Natural killer cell (primary cell): ENCODE measurements around the gene MMGT1. TPM values are rescaled to one million over a fixed set of nuclear protein-coding genes. Genes with fewer than 3 reads are reported as not detected.
"Not testable (repeated sequence)": the region's sequence is repeated elsewhere in the genome, so short reads cannot be mapped to it uniquely, and the experiment has no call there.

ENCODE experiments used
- ATAC-seq, 3 donors: fragments of 150-1000 bp in 2 of 3; fragments of 200-7000 bp in 1 of 3; cut with Tn5 transposase; 1 replicate in 1 of 3; 2 replicates in 2 of 3; pipeline ENCODE4 v1.10.0; 2021; ENCODE audit warnings: mild to moderate bottlenecking in 2 of 3, moderate library complexity in 2 of 3
- DNase-seq, 2 donors: peaks; one replicate each; pipeline versions ENCODE4 v3.0.0 to v3.0.0-alpha.2; 2013 to 2021; ENCODE audit warnings: mixed read lengths in 1 of 2
- H3K27ac ChIP-seq: one replicate; pipeline ENCODE4 v1.5.1; 2013; ENCODE audit warnings: mild to moderate bottlenecking, low read length
- H3K27me3 ChIP-seq: one replicate; pipeline ENCODE4 v1.6.1; 2013; ENCODE audit warnings: low read length; ENCODE audit not compliant: control insufficient read depth, insufficient read depth
- H3K36me3 ChIP-seq: one replicate; pipeline ENCODE4 v1.6.1; 2013; ENCODE audit warnings: low read length; ENCODE audit not compliant: control insufficient read depth, insufficient read depth
- H3K4me1 ChIP-seq: one replicate; pipeline ENCODE4 v1.6.1; 2013; ENCODE audit warnings: low read length; ENCODE audit not compliant: control insufficient read depth, insufficient read depth
- H3K4me3 ChIP-seq: one replicate; pipeline ENCODE4 v1.5.1; 2013; ENCODE audit warnings: low read length
- H3K9me3 ChIP-seq: one replicate; pipeline ENCODE4 v1.6.1; 2013; ENCODE audit warnings: low read length; ENCODE audit not compliant: control insufficient read depth, insufficient read depth
- H3K27ac Mint-ChIP-seq, 2 donors: one replicate each; pipeline ENCODE4 v1.8.0; 2022; ENCODE audit warnings: mild to moderate bottlenecking in 2 of 2, mixed read lengths in 2 of 2, moderate library complexity in 1 of 2
- H3K27me3 Mint-ChIP-seq, 2 donors: one replicate each; pipeline ENCODE4 v1.8.0; 2022; ENCODE audit warnings: low read depth in 2 of 2, mixed read lengths in 2 of 2
- H3K36me3 Mint-ChIP-seq: one replicate; pipeline ENCODE4 v1.8.0; 2022; ENCODE audit warnings: mixed read lengths
- H3K4me1 Mint-ChIP-seq, 2 donors: one replicate each; pipeline ENCODE4 v1.8.0; 2022; ENCODE audit warnings: mixed read lengths in 2 of 2
- H3K4me3 Mint-ChIP-seq: one replicate; pipeline ENCODE4 v1.8.0; 2022; ENCODE audit warnings: mild to moderate bottlenecking, moderate library complexity, mixed read lengths
- H3K9me3 Mint-ChIP-seq, 2 donors: one replicate each; pipeline ENCODE4 v1.8.0; 2022; ENCODE audit warnings: mixed read lengths in 2 of 2
- CTCF ChIP-seq: fragments of 200-600 bp; IDR thresholded peaks from one replicate; pipeline ENCODE4 v1.8.0; 2022; ENCODE audit warnings: antibody characterized with exemption
- WGBS: methylation state at CpG from one replicate; pipeline ENCODE4 v1.1.7; 2013; ENCODE audit warnings: missing lambda C conversion rate; ENCODE audit not compliant: insufficient coverage; 5-methylcytosine and 5-hydroxymethylcytosine counted together
- intact Hi-C: fragments of 100-400 bp; cut with micrococcal nuclease; formaldehyde crosslinking; loops from one replicate; pipeline ENCODE4 v1.14.2; 2022
- total RNA-seq, 4 donors: library from RNA; stranded (reverse); fragments of 120-200 nt in 1 of 4; gene quantifications; one replicate each; pipeline versions ENCODE4 v1.2.3 to v1.2.4, GENCODE V29; 2013 to 2022

MMGT1 gene
- total RNA-seq, 3 donors from 2014 or later (not counting 1 experiment from before 2014, with no cell fraction given) = 18.2 to 22.2 (median 21.4) TPM

GRCh38 chrX:135927897-135928296 lies 45.9 kb downstream of the MMGT1 start:
- Mint-ChIP-seq H3K27ac (no peak overlapping the region), H3K36me3 (no peaks in the 10 kb centered on the region), H3K4me3 (no peak overlapping the region), H3K27me3 (peaks cover 0 to 15% of the 10 kb centered on the region in 2 donors), H3K4me1 (no peaks in the 10 kb centered on the region), H3K9me3 (no peaks in the 10 kb centered on the region)
- no peaks in the 10 kb centered on the region for H3K36me3 ChIP-seq
- H3K9me3 ChIP-seq = no peaks in the 10 kb centered on the region
- 40% methylated on average over 1 of the region's 2 CpGs for WGBS
- no peaks in the 10 kb centered on the region for H3K4me1 ChIP-seq
- ATAC-seq (no peak), DNase-seq (no peak)
- H3K4me3 ChIP-seq = no peak overlapping the region
- no peak for TF ChIP-seq CTCF
- no peak overlapping the region for H3K27ac ChIP-seq
- intact Hi-C loops = no loop called here
- H3K27me3 ChIP-seq = no peaks in the 10 kb centered on the region

DNA sequence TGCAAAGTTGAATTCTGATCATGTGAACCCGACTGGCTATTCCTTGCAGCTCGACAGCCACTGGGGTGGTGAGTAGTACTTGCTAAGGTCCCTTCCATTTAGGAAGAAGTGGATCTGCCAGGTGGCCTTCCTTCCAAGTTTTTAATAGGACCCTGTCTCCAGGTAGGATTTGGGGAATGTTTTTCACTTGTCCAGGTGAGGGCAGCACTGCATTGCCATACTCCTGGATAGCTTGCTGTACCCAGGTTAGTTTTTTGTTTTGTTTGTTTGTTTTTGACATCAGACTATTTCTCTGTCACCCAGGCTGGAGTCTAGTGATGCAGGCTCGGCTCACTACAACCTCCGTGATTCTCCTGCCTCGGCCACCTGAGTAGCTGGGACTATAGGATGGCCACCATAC lies 50.4 kb downstream of the MMGT1 start:
- Mint-ChIP-seq H3K36me3 (no peaks in the 10 kb centered on the region), H3K4me3 (no peak overlapping the region), H3K4me1 (no peaks in the 10 kb centered on the region), H3K27me3 (peaks cover 0 to 23% of the 10 kb centered on the region in 2 donors), H3K9me3 (no peaks in the 10 kb centered on the region), H3K27ac (no peak overlapping the region)
- DNase-seq = no peak
- 91% methylated on average over 5 of the region's 5 CpGs for WGBS
- Histone ChIP-seq H3K27ac (no peak overlapping the region), H3K4me3 (no peak overlapping the region), H3K27me3 (no peaks in the 10 kb centered on the region), H3K9me3 (no peaks in the 10 kb centered on the region), H3K36me3 (no peaks in the 10 kb centered on the region), H3K4me1 (no peaks in the 10 kb centered on the region)
- intact Hi-C loops = no loop called here
- ATAC-seq = no peak
- TF ChIP-seq CTCF = no peak

- H3K36me3 ChIP-seq, H3K9me3 Mint-ChIP-seq, H3K9me3 ChIP-seq, H3K4me3 ChIP-seq, H3K27ac ChIP-seq, H3K27me3 ChIP-seq, H3K27ac Mint-ChIP-seq, intact Hi-C loops, ATAC-seq, H3K4me3 Mint-ChIP-seq, DNase-seq, H3K4me1 ChIP-seq, H3K4me1 Mint-ChIP-seq, H3K36me3 Mint-ChIP-seq: not testable (repeated sequence)
- peaks cover 0 to 19% of the 10 kb centered on the region in 2 donors for H3K27me3 Mint-ChIP-seq
- WGBS = no CpG with 5 or more reads among the region's 1 CpG
Measured at GRCh38 chrX:135920516-135920915, 53.3 kb downstream of the MMGT1 start.

DNA sequence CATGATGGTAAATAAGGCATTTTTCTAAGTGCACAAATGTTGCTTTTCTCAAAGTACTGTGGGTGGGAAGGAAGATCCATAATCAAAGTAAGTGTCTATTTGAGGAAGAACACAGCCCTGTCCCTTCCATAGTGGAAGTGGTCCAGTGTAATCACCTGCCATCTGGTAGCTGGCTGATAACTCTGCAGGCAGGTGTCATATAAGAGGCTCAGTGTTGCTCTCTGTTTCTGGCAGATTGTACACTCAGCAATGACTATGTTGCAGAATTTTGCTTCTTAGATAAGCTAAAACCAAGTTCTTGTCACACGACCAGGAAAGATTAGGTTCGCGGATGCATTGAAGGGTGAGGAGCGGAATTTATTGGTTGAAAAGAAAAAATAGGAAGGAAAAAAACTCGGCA lies 59.4 kb downstream of the MMGT1 start:
- Mint-ChIP-seq H3K4me3 (no peak overlapping the region), H3K4me1 (no peaks in the 10 kb centered on the region), H3K27ac (no peak overlapping the region), H3K27me3 (peaks cover 0 to 11% of the 10 kb centered on the region in 2 donors), H3K36me3 (no peaks in the 10 kb centered on the region), H3K9me3 (no peaks in the 10 kb centered on the region)
- Histone ChIP-seq H3K27me3 (no peaks in the 10 kb centered on the region), H3K4me1 (no peaks in the 10 kb centered on the region), H3K9me3 (no peaks in the 10 kb centered on the region), H3K27ac (no peak overlapping the region), H3K36me3 (no peaks in the 10 kb centered on the region), H3K4me3 (no peak overlapping the region)
- intact Hi-C loops = no loop called here
- DNase-seq (no peak), ATAC-seq (no peak)
- no CpG with 5 or more reads among the region's 5 CpGs for WGBS
- no peak for TF ChIP-seq CTCF

Other genes starting within 250 kb of the MMGT1 start
- gene CT45A3, start 205.8 kb downstream of the MMGT1 start, total RNA-seq = not detected
- gene CT45A5, start 188.5 kb downstream of the MMGT1 start, total RNA-seq = not detected
- not detected for gene CT45A6, start 171.2 kb downstream of the MMGT1 start, total RNA-seq
- gene CT45A2, start 154.0 kb downstream of the MMGT1 start, total RNA-seq = not detected
- not detected for gene CT45A7, start 136.7 kb downstream of the MMGT1 start, total RNA-seq
- gene CT45A8, start 119.5 kb downstream of the MMGT1 start, total RNA-seq = not detected
- not detected for gene CT45A9, start 102.2 kb downstream of the MMGT1 start, total RNA-seq
- gene CT45A10, start 80.5 kb downstream of the MMGT1 start, total RNA-seq = not detected
- gene SAGE1, start 80.3 kb downstream of the MMGT1 start, total RNA-seq = not detected
- 10 to 100 TPM; 17.1 to 24.0 (median 19.3) TPM for gene SLC9A6, start 11.4 kb upstream of the MMGT1 start, total RNA-seq
- gene FHL1, start 173.5 kb upstream of the MMGT1 start, total RNA-seq = 1 to 10 TPM; 3.2 to 5.7 (median 3.7) TPM